ENCODE data around the gene RING1. TPM values are rescaled to one million over a fixed set of nuclear protein-coding genes. Genes with fewer than 3 reads are reported as not detected.

RING1 gene
- total RNA-seq, 1 experiment from 2014 or later: 45.9 TPM

- TF ChIP-seq REST (IDR thresholded peaks at IDR 0.05; ENCODE audit: low read depth): no peak
- TF ChIP-seq POLR2AphosphoS5 (IDR thresholded peaks at IDR 0.05; ENCODE audit: low read depth, low read length): no peak
- TF ChIP-seq ELF1 (IDR thresholded peaks at IDR 0.05; ENCODE audit: borderline replicate concordance, low read depth): no peak
- TF ChIP-seq MAX (IDR thresholded peaks at IDR 0.05): no peak
- no peak for TF ChIP-seq ZFX (IDR thresholded peaks at IDR 0.05)
- TF ChIP-seq POLR2A (IDR thresholded peaks at IDR 0.05; ENCODE audit: borderline replicate concordance, extremely low read depth, insufficient read depth, insufficient read length): no peak
- TF ChIP-seq YY1 (IDR thresholded peaks at IDR 0.05; ENCODE audit: extremely low read depth, insufficient replicate concordance, low read depth, low read length): no peak
- TF ChIP-seq ZNF274 (IDR thresholded peaks at IDR 0.05; ENCODE audit: low read depth, low read length): no peak
Observed at GRCh38 chr6:33166363-33166762, 41.9 kb upstream of the RING1 start (continued).

GRCh38 chr6:33166811-33167210 lies 41.5 kb upstream of the RING1 start:
- ChIA-PET POLR2A (no interaction called here), RAD21 (ENCODE audit: low non-redundant PET in 1 of 2, low total read pairs in 2 of 2, uncharacterized antibody in 2 of 2, unreplicated experiment in 2 of 2) (no interaction called here), CTCF (no interaction called here)
- ATAC-seq (no peak), DNase-seq (ENCODE audit: low read depth, low spot score) (no peak)
- TF ChIP-seq CEBPB (IDR thresholded peaks at IDR 0.05; ENCODE audit: low read depth) (no peak), YY1 (IDR thresholded peaks at IDR 0.05; ENCODE audit: extremely low read depth, insufficient replicate concordance, low read depth, low read length) (no peak), TCF7L2 (IDR thresholded peaks at IDR 0.05; ENCODE audit: borderline replicate concordance, extremely low read depth, insufficient read depth, insufficient read length) (no peak), CBX3 (IDR thresholded peaks at IDR 0.05; ENCODE audit: low read depth) (no peak), EZH2 (IDR thresholded peaks at IDR 0.05) (no peak)
- H3K27me3 ChIP-seq (ENCODE audit: insufficient read depth, low read length): no peaks in the 10 kb centered on the region
- no peak overlapping the region for H3K4me2 ChIP-seq (ENCODE audit: low read length)
- H3K9ac ChIP-seq (ENCODE audit: low read length): no peak overlapping the region
- no peak overlapping the region for H3K27ac ChIP-seq (ENCODE audit: low read depth, low read length)
- intact Hi-C loops (cut with micrococcal nuclease): no loop called here
- no peaks in the 10 kb centered on the region for H3K36me3 ChIP-seq (ENCODE audit: control insufficient read depth in 1 of 2, insufficient read depth in 2 of 2, low read length in 2 of 2)
- no peaks in the 10 kb centered on the region for H4K20me1 ChIP-seq (ENCODE audit: insufficient read depth)
- no peaks in the 10 kb centered on the region for H3K9me2 ChIP-seq (ENCODE audit: insufficient read depth)
- peaks cover 2 to 11% of the 10 kb centered on the region in 2 experiments; a peak in 3 of 4 replicates for H3K4me1 ChIP-seq (ENCODE audit: control insufficient read depth in 1 of 2, insufficient read depth in 2 of 2, low read length in 2 of 2)
- no peak overlapping the region for H3K4me3 ChIP-seq (replicated peaks in 1 of 2; ENCODE audit: low read depth in 1 of 2, low read length in 2 of 2)
- no peak overlapping the region for H2AFZ ChIP-seq (ENCODE audit: low read depth, low read length, poor library complexity, severe bottlenecking)
- H3K9me3 ChIP-seq (ENCODE audit: control insufficient read depth in 1 of 2, insufficient read depth in 1 of 2, low read depth in 1 of 2, low read length in 2 of 2): no peaks in the 10 kb centered on the region
- BruUV-seq (replicated peaks): no TSS peak
- H3K79me2 ChIP-seq (ENCODE audit: insufficient read depth, low read length): no peaks in the 10 kb centered on the region

Data from HCT116 (cell line).